ENCODE measurements around the gene APOC1.
"Not testable (repeated sequence)": the region's sequence is repeated elsewhere in the genome, so short reads cannot be mapped to it uniquely, and the experiment has no call there.

The APOC1 gene

GRCh38 chr19:44914433-44915206 is at the start of gene APOC1:
Gene APOC1, plus strand, starts transcription at chr19:44914608. Its CDS starts 284 bp downstream, at chr19:44914892.
- DNase-seq: peak; percentile 80 to 88

GRCh38 chr19:44865196-44865767 is 49.1 kb upstream of the APOC1 start:
- DNase-seq: no peak

GRCh38 chr19:44866664-44867063 is 47.7 kb upstream of the APOC1 start:
- no peak for DNase-seq

- DNase-seq: no peak
Observed at GRCh38 chr19:44867578-44867977, 46.8 kb upstream of the APOC1 start.

GRCh38 chr19:44869733-44870470 is 44.5 kb upstream of the APOC1 start:
- DNase-seq: no peak

GRCh38 chr19:44871809-44872208 is 42.6 kb upstream of the APOC1 start:
- no peak for DNase-seq

GRCh38 chr19:44872661-44873060 is 41.7 kb upstream of the APOC1 start:
- no peak for DNase-seq

- DNase-seq: no peak
Observed at GRCh38 chr19:44874317-44874716, 40.1 kb upstream of the APOC1 start.

GRCh38 chr19:44875666-44876451 is 38.5 kb upstream of the APOC1 start:
- DNase-seq: no peak

GRCh38 chr19:44876930-44877535 is 37.4 kb upstream of the APOC1 start:
- peak; percentile 15 to 18 for DNase-seq

- DNase-seq: no peak
Observed at GRCh38 chr19:44878120-44878865, 36.1 kb upstream of the APOC1 start.

- DNase-seq: no peak
Observed at GRCh38 chr19:44879309-44880065, 34.9 kb upstream of the APOC1 start.

- DNase-seq: no peak
Observed at GRCh38 chr19:44882063-44882462, 32.3 kb upstream of the APOC1 start.

GRCh38 chr19:44882619-44883397 is 31.6 kb upstream of the APOC1 start:
- DNase-seq: not testable (repeated sequence)

GRCh38 chr19:44883922-44884321 is 30.5 kb upstream of the APOC1 start:
- no peak for DNase-seq

GRCh38 chr19:44884566-44884965 is 29.8 kb upstream of the APOC1 start:
- no peak for DNase-seq

GRCh38 chr19:44886141-44886540 is 28.3 kb upstream of the APOC1 start:
- no peak for DNase-seq

GRCh38 chr19:44887648-44888047 is 26.8 kb upstream of the APOC1 start:
- no peak for DNase-seq

GRCh38 chr19:44888335-44888734 is 26.1 kb upstream of the APOC1 start:
- not testable (repeated sequence) for DNase-seq

GRCh38 chr19:44889830-44890365 is 24.5 kb upstream of the APOC1 start:
- DNase-seq: no peak
